ENCODE measurements around the gene CNTN2. TPM values are rescaled to one million over a fixed set of nuclear protein-coding genes. Genes with fewer than 3 reads are reported as not detected.

The CNTN2 gene
- polyA plus RNA-seq, 1 donor, result 1.2 TPM

GRCh38 chr1:205082431-205082830, 39.4 kb downstream of the CNTN2 start:
- Histone ChIP-seq H3K27ac (ENCODE audit: low read length) (no peak overlapping the region), H3K36me3 (ENCODE audit: control insufficient read depth, insufficient read depth, low read length) (peaks cover 21% of the 10 kb centered on the region), H3K4me1 (ENCODE audit: control insufficient read depth, insufficient read depth, low read length) (no peaks in the 10 kb centered on the region)

GRCh38 chr1:205084360-205084759, 41.3 kb downstream of the CNTN2 start, which contains the start of gene TMEM81:
TMEM81 (minus strand) TSS chr1:205084460; CDS start chr1:205084320, 140 bp downstream.
- DNase-seq, result no peak
- WGBS (ENCODE audit: insufficient coverage, low lambda C conversion rate), result 100% methylated on average over 1 of the region's 2 CpGs
- Histone ChIP-seq H3K9me3 (ENCODE audit: control insufficient read depth, low read depth, low read length) (no peaks in the 10 kb centered on the region), H3K36me3 (ENCODE audit: control insufficient read depth, insufficient read depth, low read length) (peaks cover 33% of the 10 kb centered on the region), H3K27me3 (ENCODE audit: control insufficient read depth, insufficient read depth, low read length) (no peaks in the 10 kb centered on the region), H3K4me1 (ENCODE audit: control insufficient read depth, insufficient read depth, low read length) (no peaks in the 10 kb centered on the region), H3K27ac (ENCODE audit: low read length) (no peak within 1 kb of the TSS), H3K4me3 (ENCODE audit: low read length) (no peak within 1 kb of the TSS)

More at GRCh38 chr1:205082431-205082830, 39.4 kb downstream of the CNTN2 start:
- H3K9me3 ChIP-seq (ENCODE audit: control insufficient read depth, low read depth, low read length), result no peaks in the 10 kb centered on the region
- no peak for DNase-seq
- H3K27me3 ChIP-seq (ENCODE audit: control insufficient read depth, insufficient read depth, low read length), result no peaks in the 10 kb centered on the region
- no CpG with 5 or more reads among the region's 4 CpGs for WGBS (ENCODE audit: insufficient coverage, low lambda C conversion rate)
- H3K4me3 ChIP-seq (ENCODE audit: low read length), result no peak overlapping the region

- Histone ChIP-seq H3K27ac (ENCODE audit: low read length) (no peak overlapping the region), H3K4me1 (ENCODE audit: control insufficient read depth, insufficient read depth, low read length) (peaks cover 10% of the 10 kb centered on the region), H3K27me3 (ENCODE audit: control insufficient read depth, insufficient read depth, low read length) (no peaks in the 10 kb centered on the region), H3K9me3 (ENCODE audit: control insufficient read depth, low read depth, low read length) (no peaks in the 10 kb centered on the region), H3K36me3 (ENCODE audit: control insufficient read depth, insufficient read depth, low read length) (peaks cover 55% of the 10 kb centered on the region), H3K4me3 (ENCODE audit: low read length) (no peak overlapping the region)
- 100% methylated on average over 1 of the region's 3 CpGs for WGBS (ENCODE audit: insufficient coverage, low lambda C conversion rate)
- DNase-seq, result no peak
Measured at GRCh38 chr1:205088341-205088740, 45.3 kb downstream of the CNTN2 start.

GRCh38 chr1:205091043-205091740, 48.2 kb downstream of the CNTN2 start:
- DNase-seq, result peak; percentile 65 to 78
- Histone ChIP-seq H3K27ac (ENCODE audit: low read length) (peak overlapping the region; percentile 78), H3K36me3 (ENCODE audit: control insufficient read depth, insufficient read depth, low read length) (peaks cover 60% of the 10 kb centered on the region), H3K4me3 (ENCODE audit: low read length) (no peak overlapping the region), H3K27me3 (ENCODE audit: control insufficient read depth, insufficient read depth, low read length) (no peaks in the 10 kb centered on the region), H3K9me3 (ENCODE audit: control insufficient read depth, low read depth, low read length) (no peaks in the 10 kb centered on the region), H3K4me1 (ENCODE audit: control insufficient read depth, insufficient read depth, low read length) (peaks cover 10% of the 10 kb centered on the region)
- WGBS (ENCODE audit: insufficient coverage, low lambda C conversion rate), result 20% methylated on average over 1 of the region's 4 CpGs

- Histone ChIP-seq H3K27me3 (ENCODE audit: control insufficient read depth, insufficient read depth, low read length) (no peaks in the 10 kb centered on the region), H3K9me3 (ENCODE audit: control insufficient read depth, low read depth, low read length) (no peaks in the 10 kb centered on the region), H3K27ac (ENCODE audit: low read length) (no peak overlapping the region), H3K4me1 (ENCODE audit: control insufficient read depth, insufficient read depth, low read length) (peaks cover 10% of the 10 kb centered on the region), H3K4me3 (ENCODE audit: low read length) (no peak overlapping the region), H3K36me3 (ENCODE audit: control insufficient read depth, insufficient read depth, low read length) (peaks cover 67% of the 10 kb centered on the region)
- DNase-seq, result peak in 1 of 2 donors; percentile 29
Measured at GRCh38 chr1:205095422-205095821, 52.4 kb downstream of the CNTN2 start.

GRCh38 chr1:205098242-205098641, 55.2 kb downstream of the CNTN2 start:
- peaks cover 65% of the 10 kb centered on the region for H3K36me3 ChIP-seq (ENCODE audit: control insufficient read depth, insufficient read depth, low read length)
- no peaks in the 10 kb centered on the region for H3K9me3 ChIP-seq (ENCODE audit: control insufficient read depth, low read depth, low read length)
- no peak overlapping the region for H3K4me3 ChIP-seq (ENCODE audit: low read length)
- H3K27me3 ChIP-seq (ENCODE audit: control insufficient read depth, insufficient read depth, low read length), result no peaks in the 10 kb centered on the region
- no peaks in the 10 kb centered on the region for H3K4me1 ChIP-seq (ENCODE audit: control insufficient read depth, insufficient read depth, low read length)
- no peak overlapping the region for H3K27ac ChIP-seq (ENCODE audit: low read length)
- DNase-seq, result no peak

- DNase-seq, result no peak
- Histone ChIP-seq H3K36me3 (ENCODE audit: control insufficient read depth, insufficient read depth, low read length) (peaks cover 64% of the 10 kb centered on the region), H3K4me1 (ENCODE audit: control insufficient read depth, insufficient read depth, low read length) (no peaks in the 10 kb centered on the region), H3K4me3 (ENCODE audit: low read length) (no peak overlapping the region), H3K9me3 (ENCODE audit: control insufficient read depth, low read depth, low read length) (no peaks in the 10 kb centered on the region), H3K27ac (ENCODE audit: low read length) (no peak overlapping the region), H3K27me3 (ENCODE audit: control insufficient read depth, insufficient read depth, low read length) (no peaks in the 10 kb centered on the region)
- no CpG with 5 or more reads among the region's 3 CpGs for WGBS (ENCODE audit: insufficient coverage, low lambda C conversion rate)
Measured at GRCh38 chr1:205102404-205102803, 59.4 kb downstream of the CNTN2 start.

- no peaks in the 10 kb centered on the region for H3K4me1 ChIP-seq (ENCODE audit: control insufficient read depth, insufficient read depth, low read length)
- DNase-seq, result no peak
- peaks cover 43% of the 10 kb centered on the region for H3K36me3 ChIP-seq (ENCODE audit: control insufficient read depth, insufficient read depth, low read length)
- H3K27ac ChIP-seq (ENCODE audit: low read length), result no peak overlapping the region
- H3K9me3 ChIP-seq (ENCODE audit: control insufficient read depth, low read depth, low read length), result no peaks in the 10 kb centered on the region
- no peak overlapping the region for H3K4me3 ChIP-seq (ENCODE audit: low read length)
- no peaks in the 10 kb centered on the region for H3K27me3 ChIP-seq (ENCODE audit: control insufficient read depth, insufficient read depth, low read length)
- WGBS (ENCODE audit: insufficient coverage, low lambda C conversion rate), result 100% methylated on average over 2 of the region's 4 CpGs
Measured at GRCh38 chr1:205107327-205107726, 64.3 kb downstream of the CNTN2 start.

- DNase-seq, result no peak
- Histone ChIP-seq H3K4me3 (ENCODE audit: low read length) (no peak overlapping the region), H3K9me3 (ENCODE audit: control insufficient read depth, low read depth, low read length) (no peaks in the 10 kb centered on the region), H3K36me3 (ENCODE audit: control insufficient read depth, insufficient read depth, low read length) (peaks cover 40% of the 10 kb centered on the region), H3K27me3 (ENCODE audit: control insufficient read depth, insufficient read depth, low read length) (no peaks in the 10 kb centered on the region), H3K27ac (ENCODE audit: low read length) (no peak overlapping the region), H3K4me1 (ENCODE audit: control insufficient read depth, insufficient read depth, low read length) (no peaks in the 10 kb centered on the region)
- 75% methylated on average over 1 of the region's 4 CpGs for WGBS (ENCODE audit: insufficient coverage, low lambda C conversion rate)
Measured at GRCh38 chr1:205108464-205108863, 65.5 kb downstream of the CNTN2 start.

- Histone ChIP-seq H3K27ac (ENCODE audit: low read length) (no peak overlapping the region), H3K27me3 (ENCODE audit: control insufficient read depth, insufficient read depth, low read length) (no peaks in the 10 kb centered on the region), H3K4me3 (ENCODE audit: low read length) (no peak overlapping the region), H3K9me3 (ENCODE audit: control insufficient read depth, low read depth, low read length) (no peaks in the 10 kb centered on the region), H3K4me1 (ENCODE audit: control insufficient read depth, insufficient read depth, low read length) (no peaks in the 10 kb centered on the region), H3K36me3 (ENCODE audit: control insufficient read depth, insufficient read depth, low read length) (peaks cover 38% of the 10 kb centered on the region)
- 100% methylated on average over 1 of the region's 1 CpG for WGBS (ENCODE audit: insufficient coverage, low lambda C conversion rate)
- no peak for DNase-seq
Measured at GRCh38 chr1:205109269-205109668, 66.3 kb downstream of the CNTN2 start.

- Histone ChIP-seq H3K4me3 (ENCODE audit: low read length) (no peak overlapping the region), H3K27ac (ENCODE audit: low read length) (no peak overlapping the region), H3K4me1 (ENCODE audit: control insufficient read depth, insufficient read depth, low read length) (no peaks in the 10 kb centered on the region), H3K27me3 (ENCODE audit: control insufficient read depth, insufficient read depth, low read length) (no peaks in the 10 kb centered on the region), H3K36me3 (ENCODE audit: control insufficient read depth, insufficient read depth, low read length) (peaks cover 38% of the 10 kb centered on the region), H3K9me3 (ENCODE audit: control insufficient read depth, low read depth, low read length) (no peaks in the 10 kb centered on the region)
- no CpG with 5 or more reads among the region's 5 CpGs for WGBS (ENCODE audit: insufficient coverage, low lambda C conversion rate)
- no peak for DNase-seq
Measured at GRCh38 chr1:205109711-205110110, 66.7 kb downstream of the CNTN2 start.

Data from large intestine (tissue), 3 donors.